B cell (primary cell): Measurements from ENCODE around the gene TAOK2. TPM values are rescaled to one million over a fixed set of nuclear protein-coding genes. Genes with fewer than 3 reads are reported as not detected.
A peak's percentile ranks its signal among the peaks of the same experiment; 100 is the strongest.

Experiments used
- ATAC-seq: fragments of 200-7000 bp; cut with Tn5 transposase; one replicate; pipeline ENCODE4 v1.10.0; 2021; ENCODE audit warnings: low read depth, mild to moderate bottlenecking, moderate number of reproducible peaks, moderate library complexity
- CTCF ChIA-PET: fragments of 350-600 bp; sonication (Branson Sonifier 250); formaldehyde crosslinking; loops from one replicate; lab custom pipeline; 2021; ENCODE audit warnings: antibody characterized with exemption, inconsistent platforms; lab: Charles Lee
- POLR2A ChIA-PET: fragments of 350-600 bp; sonication (Branson Sonifier 250); formaldehyde crosslinking; loops from one replicate; lab custom pipeline; 2021; ENCODE audit warnings: antibody characterized with exemption; lab: Charles Lee
- DNase-seq: peaks from one replicate; pipeline ENCODE4 v3.0.0; 2013
- H2AFZ ChIP-seq: 2 replicates; pipeline ENCODE4 v1.6.1; 2012; ENCODE audit warnings: mild to moderate bottlenecking, low read depth, low read length; ENCODE audit not compliant: insufficient read depth, poor library complexity, severe bottlenecking
- H3K27ac ChIP-seq, 2 donors: 1 replicate in 1 of 2; 2 replicates in 1 of 2; pipeline ENCODE4 v1.5.1; 2012 to 2013; ENCODE audit warnings: low read length in 2 of 2, mild to moderate bottlenecking in 2 of 2, moderate library complexity in 1 of 2
- H3K27me3 ChIP-seq, 4 experiments: fragments of 200-600 bp in 1 of 4; sonication (generic) in 1 of 4; replicated peaks in 1 of 4; 1 replicate in 2 of 4; 2 replicates in 2 of 4; pipeline versions ENCODE4 v1.6.1 to v1.7.0; 2013 to 2016; ENCODE audit warnings: low read length in 3 of 4, mild to moderate bottlenecking in 2 of 4, mixed read lengths in 1 of 4, moderate library complexity in 1 of 4; ENCODE audit not compliant: insufficient read depth in 4 of 4, control insufficient read depth in 3 of 4; ENCODE audit errors: control extremely low read depth in 1 of 4
- H3K36me3 ChIP-seq, 2 experiments: replicated peaks in 1 of 2; 1 replicate in 1 of 2; 2 replicates in 1 of 2; pipeline versions ENCODE4 v1.6.1 to v1.7.1; 2013; ENCODE audit warnings: low read length in 1 of 2; ENCODE audit not compliant: insufficient read depth in 2 of 2, control insufficient read depth in 1 of 2; ENCODE audit errors: control extremely low read depth in 1 of 2, extremely low read depth in 1 of 2
- H3K4me1 ChIP-seq, 2 donors: fragments of 200-600 bp in 1 of 2; sonication (generic) in 1 of 2; 1 replicate in 1 of 2; 2 replicates in 1 of 2; pipeline versions ENCODE4 v1.5.1 to v1.6.1; 2013 to 2017; ENCODE audit warnings: low read length in 2 of 2; ENCODE audit not compliant: control insufficient read depth in 2 of 2, insufficient read depth in 2 of 2
- H3K4me2 ChIP-seq: replicated peaks from 2 replicates; pipeline ENCODE3; 2012; ENCODE audit warnings: mild to moderate bottlenecking, low read depth, low read length; ENCODE audit not compliant: poor library complexity, severe bottlenecking
- H3K4me3 ChIP-seq, 5 experiments: fragments of 200-600 bp in 1 of 5; sonication (generic) in 1 of 5; 1 replicate in 3 of 5; 2 replicates in 2 of 5; pipeline versions ENCODE4 v1.5.1 to v1.7.0; 2011 to 2016; ENCODE audit warnings: low read length in 4 of 5, mild to moderate bottlenecking in 4 of 5, low read depth in 2 of 5, control low read depth in 1 of 5, moderate library complexity in 1 of 5; ENCODE audit not compliant: insufficient read depth in 1 of 5; ENCODE audit errors: control extremely low read depth in 1 of 5, extremely low read depth in 1 of 5
- H3K79me2 ChIP-seq: fragments of 200-600 bp; sonication (generic); one replicate; pipeline ENCODE4 v1.6.0; 2016; ENCODE audit warnings: low read length; ENCODE audit not compliant: control insufficient read depth, insufficient read depth
- H3K9ac ChIP-seq: fragments of 200-600 bp; sonication (generic); 2 replicates; pipeline ENCODE4 v1.6.1; 2017; ENCODE audit warnings: mild to moderate bottlenecking, low read length, moderate library complexity
- H3K9me3 ChIP-seq, 3 donors: one replicate each; pipeline versions ENCODE4 v1.6.1 to v1.7.1; 2013; ENCODE audit warnings: low read length in 2 of 3; ENCODE audit not compliant: control insufficient read depth in 2 of 3, insufficient read depth in 1 of 3; ENCODE audit errors: control extremely low read depth in 1 of 3
- H4K20me1 ChIP-seq: 2 replicates; pipeline ENCODE4 v1.6.0; 2012; ENCODE audit warnings: mild to moderate bottlenecking, low read length; ENCODE audit not compliant: insufficient read depth, control insufficient read depth, poor library complexity, severe bottlenecking
- H3K27ac Mint-ChIP-seq: one replicate; pipeline ENCODE4 v1.8.0; 2021; ENCODE audit warnings: mixed read lengths
- H3K27me3 Mint-ChIP-seq: one replicate; pipeline ENCODE4 v1.8.0; 2021; ENCODE audit warnings: mixed read lengths
- H3K4me1 Mint-ChIP-seq: one replicate; pipeline ENCODE4 v1.8.0; 2021; ENCODE audit warnings: mixed read lengths
- H3K4me3 Mint-ChIP-seq: one replicate; pipeline ENCODE4 v1.8.0; 2021; ENCODE audit warnings: mixed read lengths
- H3K9me3 Mint-ChIP-seq: one replicate; pipeline ENCODE4 v1.8.0; 2022; ENCODE audit warnings: mixed read lengths; ENCODE audit not compliant: insufficient read depth
- CTCF ChIP-seq: fragments of 200-600 bp; IDR thresholded peaks from one replicate; pipeline ENCODE4 v1.8.0; 2022; ENCODE audit warnings: antibody characterized with exemption, mild to moderate bottlenecking
- EZH2 ChIP-seq: IDR thresholded peaks from 2 replicates; pipeline ENCODE4 v1.6.1; 2012; ENCODE audit warnings: borderline replicate concordance, low read depth, mild to moderate bottlenecking, moderate library complexity, low read length; ENCODE audit not compliant: insufficient read depth, poor library complexity, severe bottlenecking
- WGBS: methylation state at CpG from one replicate; pipeline ENCODE4 v1.1.5; 2013; ENCODE audit warnings: missing lambda C conversion rate; ENCODE audit not compliant: insufficient coverage; 5-methylcytosine and 5-hydroxymethylcytosine counted together
- intact Hi-C: fragments of 100-400 bp; cut with micrococcal nuclease; formaldehyde crosslinking; loops from one replicate; pipeline ENCODE4 v1.10.0; 2022
- polyA plus RNA-seq: library from polyadenylated mRNA; depleted of rRNA; stranded (reverse); fragments of >200 nt; gene quantifications from 2 replicates; pipeline ENCODE4 v1.2.3, GENCODE V29; 2012
- total RNA-seq, 2 donors: library from RNA; stranded (reverse); fragments of 120-200 nt in 1 of 2; gene quantifications; 1 replicate in 1 of 2; 2 replicates in 1 of 2; pipeline versions ENCODE4 v1.2.3 to v1.2.4, GENCODE V29; 2013 to 2022

TAOK2 gene
- total and polyA plus RNA-seq, 2 donors (not counting 1 experiment from before 2014, with no cell fraction given), result 30.3 to 50.8 TPM

- H3K4me3 ChIP-seq, result peak overlapping the region; percentile 5 to 86 (median 76)
- Mint-ChIP-seq H3K4me3 (peak overlapping the region; percentile 90), H3K4me1 (peaks cover 19% of the 10 kb centered on the region), H3K9me3 (no peaks in the 10 kb centered on the region), H3K27me3 (no peaks in the 10 kb centered on the region), H3K27ac (peak overlapping the region; percentile 91)
- no peaks in the 10 kb centered on the region for H3K27me3 ChIP-seq
- peaks cover 6% of the 10 kb centered on the region for H3K79me2 ChIP-seq
- H3K4me1 ChIP-seq, result peaks cover 13 to 19% of the 10 kb centered on the region in 2 donors
- H3K9me3 ChIP-seq, result no peaks in the 10 kb centered on the region
- 85% methylated on average over 4 of the region's 10 CpGs for WGBS
- intact Hi-C loops, result loop anchor here (1.0 to 5.0 kb wide), 2 partner anchors 35 to 1111 kb away; partner anchors contain the start of genes INO80E, ZNF646 and ZNF668
- no peaks in the 10 kb centered on the region for H4K20me1 ChIP-seq
- H2AFZ ChIP-seq, result peak overlapping the region; percentile 95
- peak overlapping the region; percentile 98 for H3K4me2 ChIP-seq
- no peak for DNase-seq
- CTCF ChIA-PET, result interaction anchor here (0.5 to 2.2 kb wide), 8 partner anchors 12 to 444 kb away, joined by 3 to 14 read pairs (median 3); partner anchors contain the start of genes KCTD13 and TAOK2
- no peaks in the 10 kb centered on the region for H3K36me3 ChIP-seq
- POLR2A ChIA-PET, result interaction anchor here (0.7 to 2.7 kb wide), 6 partner anchors 11 to 787 kb away, joined by 3 to 16 read pairs (median 6); partner anchors contain the start of genes CDIPT, KCTD13, PHKG2 and TAOK2
- no peak for ATAC-seq
- H3K9ac ChIP-seq, result peak overlapping the region; percentile 86
- no peak for TF ChIP-seq EZH2
- no peak for TF ChIP-seq CTCF
- peak overlapping the region; percentile 53 to 88 for H3K27ac ChIP-seq
Observed at GRCh38 chr16:29961127-29961478, 12.6 kb upstream of the TAOK2 start.
